GM18867 (cell line): Measurements from ENCODE around the gene OR4D1.
"Not testable (repeated sequence)": the region's sequence is repeated elsewhere in the genome, so short reads cannot be mapped to it uniquely, and the experiment has no call there.

Source experiments
- ATAC-seq: cut with Tn5 transposase; IDR thresholded peaks from one replicate; pipeline ENCODE4 v1.9.1; 2021; ENCODE audit warnings: mild to moderate bottlenecking, moderate library complexity; ENCODE audit not compliant: unreplicated experiment

Gene OR4D1

DNA sequence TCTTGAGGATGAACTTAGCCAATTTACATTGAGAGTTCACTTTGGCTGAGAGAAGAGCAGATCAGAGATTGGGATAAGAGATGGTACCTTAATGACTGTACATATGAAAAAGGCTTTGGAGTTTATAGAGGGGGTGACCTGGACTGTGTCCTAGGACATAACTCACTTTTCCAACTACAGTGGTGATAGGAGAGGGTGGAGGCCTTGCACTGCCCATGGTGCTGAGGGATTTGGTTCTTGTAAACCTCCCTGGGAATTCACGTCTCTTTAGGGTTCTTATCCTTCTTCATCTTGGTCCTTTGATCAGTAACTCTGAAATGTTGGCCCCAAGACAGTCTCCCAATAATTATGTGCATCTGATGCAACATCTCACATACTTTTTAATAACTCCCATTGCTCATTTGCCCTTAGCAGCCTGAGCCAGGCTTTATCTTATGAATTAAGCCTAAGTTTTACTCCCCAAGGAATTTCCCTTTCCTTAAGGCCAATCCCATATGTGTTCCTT is at the start of gene OR4D1:
Gene OR4D1, plus strand, starts transcription at position 455 of the 505 bp plus-strand sequence. CDS start 6,770 bp downstream, outside the sequence.
- no peak for ATAC-seq

DNA sequence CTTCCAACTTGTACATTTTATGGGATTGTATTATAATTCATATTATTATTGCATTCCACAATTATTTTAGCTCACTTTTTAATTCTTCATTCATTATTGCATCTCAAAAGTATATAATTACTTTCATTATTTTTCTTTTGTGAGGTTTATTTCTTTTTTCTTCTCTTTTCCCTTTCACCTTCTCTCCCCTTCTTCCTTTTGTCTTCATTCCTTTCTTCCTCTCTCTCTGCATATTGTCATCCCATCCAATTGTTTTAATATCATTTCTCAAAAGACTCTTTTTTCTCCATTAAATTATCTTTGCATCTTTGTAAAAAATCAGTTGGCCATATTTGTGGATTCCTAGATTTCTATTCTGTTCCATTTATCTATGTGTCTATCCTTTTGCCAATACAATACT is 47.7 kb upstream of the OR4D1 start:
- ATAC-seq, result no peak

DNA sequence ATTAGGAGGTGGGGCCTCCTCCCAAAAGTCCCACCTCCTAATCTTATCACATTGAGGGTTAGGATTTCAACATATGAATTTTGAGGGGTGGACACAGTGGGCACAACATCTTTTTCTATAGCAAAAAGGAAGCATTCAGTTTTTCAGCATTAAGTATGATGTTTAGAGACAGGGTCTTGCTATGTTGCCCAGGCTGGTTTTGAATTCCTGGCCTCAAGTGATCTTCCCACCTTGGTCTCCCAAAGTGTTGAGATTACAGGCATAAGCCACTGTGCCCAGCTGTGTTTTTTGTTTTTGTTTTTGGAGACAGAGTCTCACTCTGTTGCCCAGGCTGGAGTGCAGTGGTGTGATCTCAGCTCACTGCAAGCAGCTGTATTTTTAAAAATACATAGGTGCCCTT is 46.3 kb upstream of the OR4D1 start:
- ATAC-seq, result not testable (repeated sequence)

DNA sequence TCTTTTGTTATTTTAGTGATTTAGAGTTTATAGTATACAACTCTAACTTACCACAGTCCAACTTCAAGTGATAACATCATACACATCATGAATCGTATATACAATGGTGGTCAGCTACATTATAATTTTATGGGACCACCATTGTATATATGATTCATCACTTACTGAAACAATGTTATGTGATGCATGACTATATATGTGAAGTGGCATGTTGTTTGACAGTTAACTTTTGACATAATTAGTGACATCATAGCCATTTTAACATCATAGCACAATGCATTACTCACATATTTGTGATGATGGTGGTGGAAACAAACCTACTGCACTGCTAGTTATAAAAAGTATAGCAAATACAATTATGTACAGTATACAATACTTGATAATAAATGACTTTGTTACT is 43.1 kb upstream of the OR4D1 start:
- ATAC-seq, result no peak

DNA sequence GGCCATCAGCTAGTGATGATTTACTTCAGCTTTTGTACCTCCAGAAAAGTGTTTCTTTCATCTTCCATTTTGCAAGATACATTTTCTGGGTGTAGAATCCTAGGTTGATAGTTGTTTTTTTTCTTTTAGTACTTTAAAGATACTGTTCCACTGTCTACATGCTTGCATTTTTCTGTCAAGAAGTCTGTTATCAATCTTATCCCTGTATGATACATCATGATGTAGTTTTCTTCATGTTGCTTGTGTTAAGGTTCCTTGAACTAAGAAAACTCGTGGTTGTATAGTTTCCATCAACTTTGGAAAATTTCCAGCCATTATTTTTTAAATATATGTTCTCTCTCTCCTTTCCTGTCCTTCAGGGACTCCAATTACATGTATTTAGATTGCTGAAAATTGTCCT is 40.9 kb upstream of the OR4D1 start:
- ATAC-seq, result no peak

DNA sequence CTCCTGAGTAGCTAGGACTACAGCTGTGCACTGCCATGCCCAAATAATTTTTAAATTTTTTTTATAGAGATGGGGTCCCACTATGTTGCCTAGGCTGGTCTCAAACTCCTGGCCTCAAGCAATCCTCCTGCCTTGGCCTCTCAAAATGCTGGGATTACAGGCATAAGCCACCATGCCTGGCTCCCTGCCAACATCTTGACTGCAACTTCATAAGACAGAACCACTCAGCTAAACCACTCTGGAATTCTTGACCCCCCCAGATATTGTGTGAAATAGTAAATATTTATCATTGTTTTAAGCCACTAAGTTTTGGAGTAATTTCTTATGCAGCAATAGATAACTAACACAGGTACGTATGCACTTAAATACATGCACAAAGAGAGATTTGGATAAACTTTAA is 39.0 kb upstream of the OR4D1 start:
- ATAC-seq, result no peak

DNA sequence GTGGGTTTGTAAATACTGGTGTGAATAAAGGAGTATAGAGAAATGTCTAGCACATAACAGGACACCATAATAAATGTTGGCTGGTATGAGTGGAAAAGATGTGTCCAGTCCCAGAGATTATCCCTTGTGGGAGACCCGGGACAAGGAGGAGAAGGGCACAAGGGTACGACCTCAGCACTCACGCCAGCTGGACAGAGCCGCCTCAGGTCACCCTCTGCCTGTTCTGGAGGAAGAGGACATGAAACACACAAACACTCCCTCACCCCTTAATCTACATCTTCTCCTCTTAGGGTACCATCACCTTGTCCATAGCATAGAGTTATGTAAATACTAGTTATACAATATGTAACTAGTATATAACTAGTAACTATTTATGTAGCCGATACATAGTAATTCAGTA is 38.2 kb upstream of the OR4D1 start:
- no peak for ATAC-seq

DNA sequence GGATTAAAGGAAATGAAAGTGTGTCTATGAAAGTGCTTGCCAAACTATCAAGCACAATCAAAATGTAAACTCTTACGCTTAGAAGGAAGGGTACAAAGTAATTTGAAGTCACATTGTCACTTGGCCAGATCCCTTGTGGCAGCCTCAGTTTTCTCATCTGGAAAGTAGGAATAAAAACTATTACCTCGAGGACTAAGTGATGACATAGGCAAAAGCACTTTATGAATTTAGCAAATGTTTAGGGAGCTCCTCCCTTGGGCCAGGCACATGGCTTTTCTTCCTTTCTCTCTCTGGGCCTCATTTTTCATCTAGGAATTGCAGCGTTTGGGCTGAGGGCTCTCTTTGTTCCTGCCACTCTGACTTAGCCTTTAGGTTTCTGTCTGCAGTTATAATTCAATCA is 36.5 kb upstream of the OR4D1 start:
- ATAC-seq, result no peak

DNA sequence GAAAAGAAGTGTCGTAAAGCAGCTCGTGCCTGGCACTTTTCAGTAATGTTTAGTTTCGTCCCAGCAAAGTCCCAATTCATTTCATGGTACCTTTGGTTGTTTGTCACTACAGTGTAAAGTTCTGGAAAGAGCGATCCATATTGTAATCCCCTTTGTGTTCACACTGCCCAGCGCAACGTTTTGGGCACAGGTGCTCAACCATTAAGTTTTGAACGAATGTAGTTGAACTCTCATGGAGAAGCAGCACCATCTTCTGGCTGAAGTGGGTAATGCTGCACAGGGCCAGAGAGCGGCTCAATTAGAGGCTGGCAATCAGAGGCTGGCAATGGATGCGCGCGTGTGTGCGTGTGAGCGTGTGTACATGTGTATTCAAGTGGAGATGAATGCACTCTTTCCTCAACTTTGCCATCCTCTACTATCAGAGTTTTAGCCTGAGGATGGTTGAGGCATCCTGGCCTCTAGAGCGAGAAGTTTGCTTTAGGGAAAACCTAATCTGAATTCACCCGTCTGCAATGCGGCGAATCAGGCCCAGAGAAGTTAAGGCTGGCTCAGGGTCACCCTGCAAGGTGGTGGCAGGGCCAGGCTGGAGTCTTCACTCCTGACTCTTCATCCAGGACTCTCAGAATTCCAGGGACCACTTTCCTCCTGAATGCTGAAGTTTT is 35.1 kb upstream of the OR4D1 start:
- ATAC-seq, result no peak

DNA sequence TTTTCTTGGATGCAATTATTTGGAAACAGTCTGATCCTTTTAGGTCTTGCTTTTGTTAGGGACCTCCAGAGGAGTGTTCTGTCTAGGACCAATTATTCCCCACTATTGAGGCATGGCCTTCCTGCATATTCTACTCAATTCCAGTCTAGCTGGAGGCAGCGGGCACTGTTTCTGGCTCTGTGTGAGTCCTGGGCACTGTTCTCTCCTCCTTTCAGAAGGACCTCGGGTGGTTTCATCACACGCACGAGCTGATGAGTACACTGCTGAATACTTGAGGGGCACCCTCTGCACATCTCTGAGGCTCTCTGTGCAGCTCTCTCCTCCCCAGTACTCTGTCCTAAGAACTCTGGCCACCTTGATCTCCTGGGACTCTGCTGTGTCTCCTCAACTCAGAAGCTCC is 34.2 kb upstream of the OR4D1 start:
- ATAC-seq, result no peak

DNA sequence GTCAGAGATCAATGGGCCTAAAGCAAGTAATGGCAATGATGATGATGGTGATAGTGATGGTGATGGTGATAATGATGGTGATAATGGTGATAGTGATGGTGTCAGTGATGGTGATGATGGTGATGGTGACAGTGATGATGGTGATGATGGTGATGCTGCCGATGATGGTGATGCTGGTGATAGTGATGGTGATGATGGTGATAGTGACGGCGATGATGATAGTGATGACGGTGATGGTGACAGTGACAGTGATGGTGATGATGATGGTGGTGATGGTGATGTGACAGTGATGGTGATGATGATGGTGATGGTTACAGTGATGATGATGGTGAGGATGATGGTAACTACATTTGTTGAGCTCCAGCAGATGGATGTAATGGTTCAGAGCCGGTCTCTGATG is 30.8 kb upstream of the OR4D1 start:
- ATAC-seq, result no peak

DNA sequence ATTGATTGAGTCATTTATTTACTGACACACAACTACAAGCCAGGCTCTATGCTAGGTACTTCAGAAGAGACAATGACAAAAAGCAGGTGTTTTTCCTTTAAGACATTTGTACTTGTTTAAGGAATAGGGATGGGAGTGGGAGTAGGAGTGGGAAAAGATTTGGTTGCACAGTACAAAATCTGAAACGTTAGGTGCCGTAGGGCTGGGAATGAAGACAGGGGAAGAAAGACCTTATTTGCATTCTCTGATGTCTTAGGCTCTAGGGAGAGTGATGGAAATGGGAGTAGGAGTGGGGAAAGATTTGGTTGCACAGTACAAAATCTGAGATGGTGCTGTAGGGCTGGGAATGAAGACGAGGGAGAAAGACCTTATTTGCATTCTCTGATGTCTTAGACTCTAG is 28.7 kb upstream of the OR4D1 start:
- ATAC-seq, result no peak

DNA sequence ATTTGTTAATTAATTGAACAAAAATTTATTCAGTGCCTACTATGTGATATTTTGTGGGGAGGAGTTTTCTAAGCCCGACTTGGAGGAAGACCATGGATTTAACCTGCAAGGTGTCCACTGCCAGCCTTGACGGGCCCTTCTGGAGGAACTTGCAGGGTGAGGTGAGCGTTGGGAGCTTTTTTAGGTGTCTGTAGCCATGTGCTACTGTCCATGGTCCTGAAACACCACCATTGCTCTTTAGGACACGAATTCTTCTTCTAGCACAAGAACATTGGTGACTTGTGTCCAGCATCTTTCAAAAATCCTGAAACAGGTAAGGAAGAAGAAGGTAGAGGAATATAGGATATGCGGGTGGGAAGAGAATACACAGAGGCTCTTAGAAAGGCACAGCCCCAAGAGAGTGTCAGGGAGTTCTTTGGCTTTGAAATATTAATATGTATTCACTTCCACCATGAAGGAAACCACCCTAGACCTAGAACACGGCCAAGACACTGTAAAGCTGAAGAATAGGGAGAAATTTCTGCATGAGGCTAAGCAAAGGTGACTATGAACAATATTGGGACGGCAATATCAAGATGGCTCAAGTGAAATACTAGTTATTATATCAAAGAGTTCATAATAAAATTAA is 27.9 kb upstream of the OR4D1 start:
- no peak for ATAC-seq

DNA sequence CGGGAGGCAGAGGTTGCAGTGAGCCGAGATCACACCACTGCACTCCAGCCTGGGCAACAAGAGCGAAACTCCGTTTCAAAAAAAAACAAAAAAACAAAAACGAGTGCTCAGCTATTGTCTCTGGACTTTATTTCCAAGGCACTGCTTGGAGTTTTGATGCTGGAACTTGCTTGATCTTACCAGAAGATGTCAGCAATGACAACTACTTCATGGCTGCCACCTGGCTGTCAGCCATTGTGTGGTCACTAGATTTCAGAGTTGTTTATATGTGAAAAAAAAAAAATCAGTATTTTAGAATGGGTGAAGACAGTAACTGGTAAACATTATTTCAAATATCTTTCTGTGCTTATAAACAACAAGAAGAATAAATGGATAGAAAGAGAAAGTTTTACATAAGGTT is 26.3 kb upstream of the OR4D1 start:
- no peak for ATAC-seq

DNA sequence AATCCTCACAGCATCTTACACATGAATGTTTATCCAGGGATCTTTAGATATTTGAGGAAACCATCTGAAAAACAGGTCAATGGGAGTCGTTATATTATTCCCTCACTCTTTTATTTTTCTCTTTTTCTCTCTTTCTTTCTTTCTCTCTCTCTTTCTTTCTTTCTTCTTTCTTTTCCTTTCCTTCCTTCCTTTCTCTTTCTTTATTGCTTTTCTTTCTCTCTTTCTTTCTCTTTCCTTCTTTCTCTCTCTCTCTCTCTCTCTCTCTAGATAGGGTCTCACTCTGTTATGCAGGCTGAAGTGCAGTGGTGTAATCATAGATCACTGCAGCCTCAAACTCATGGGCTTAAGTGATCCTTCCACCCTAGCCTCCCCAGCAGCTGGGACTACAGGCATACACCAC is 20.3 kb upstream of the OR4D1 start:
- no peak for ATAC-seq

DNA sequence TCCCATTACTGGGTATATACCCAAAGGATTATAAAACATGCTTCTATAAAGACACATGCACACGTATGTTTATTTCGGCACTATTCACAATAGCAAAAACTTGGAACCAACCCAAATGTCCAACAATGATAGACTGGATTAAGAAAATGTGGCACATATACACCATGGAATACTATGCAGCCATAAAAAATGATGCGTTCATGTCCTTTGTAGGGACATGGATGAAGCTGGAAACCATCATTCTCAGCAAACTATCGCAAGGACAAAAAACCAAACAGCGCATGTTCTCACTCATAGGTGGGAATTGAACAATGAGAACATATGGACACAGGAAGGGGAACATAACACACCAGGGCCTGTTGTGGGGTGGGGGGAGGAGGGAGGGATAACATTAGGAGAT is 15.5 kb upstream of the OR4D1 start:
- not testable (repeated sequence) for ATAC-seq

DNA sequence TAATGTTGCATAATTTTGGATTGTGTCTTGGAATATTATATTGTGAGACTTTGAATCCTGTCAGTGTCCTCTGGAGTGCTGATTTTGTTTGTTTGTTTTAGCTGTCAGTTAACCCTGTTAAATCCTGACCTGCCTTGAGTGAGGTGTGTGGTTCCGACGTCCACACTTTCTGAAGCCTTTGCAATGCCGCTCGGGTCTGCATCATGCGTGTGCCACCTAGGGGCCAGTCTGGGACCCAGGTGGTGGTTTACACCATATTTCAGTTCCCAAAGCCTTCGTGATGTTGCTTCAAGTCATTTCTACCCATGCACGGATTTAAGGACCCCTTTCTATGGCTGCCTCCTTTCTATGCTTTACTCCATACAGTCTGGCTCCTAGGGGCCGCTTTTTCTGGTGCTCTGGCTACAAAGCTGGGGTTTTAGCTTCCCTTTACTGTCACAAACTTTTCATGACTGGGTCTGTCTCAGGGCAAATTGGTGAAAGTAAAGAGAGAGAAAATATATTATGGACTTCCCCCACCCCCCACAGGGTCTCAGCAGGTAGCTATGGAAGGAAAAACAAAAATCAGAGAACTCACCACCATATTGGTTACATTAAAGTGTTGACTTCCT is 11.4 kb upstream of the OR4D1 start:
- ATAC-seq, result no peak

DNA sequence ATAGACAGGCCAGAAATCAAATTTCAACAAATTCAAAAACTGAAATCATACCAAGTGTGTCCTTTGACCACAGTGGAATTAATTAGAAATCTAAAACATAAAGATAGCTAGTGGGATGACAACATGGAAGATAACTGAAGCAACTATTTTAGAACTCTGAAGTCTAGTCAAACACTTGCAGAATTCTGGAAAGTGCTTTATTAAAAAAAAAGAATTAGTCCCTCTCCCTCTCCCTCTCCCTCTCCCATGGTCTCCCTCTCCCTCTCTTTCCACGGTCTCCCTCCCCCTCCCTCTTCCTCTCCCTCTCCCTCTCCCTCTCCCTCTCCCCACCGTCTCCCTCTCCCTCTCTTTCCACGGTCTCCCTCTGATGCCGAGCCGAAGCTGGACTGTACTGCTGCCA is 6.7 kb upstream of the OR4D1 start:
- no peak for ATAC-seq

DNA sequence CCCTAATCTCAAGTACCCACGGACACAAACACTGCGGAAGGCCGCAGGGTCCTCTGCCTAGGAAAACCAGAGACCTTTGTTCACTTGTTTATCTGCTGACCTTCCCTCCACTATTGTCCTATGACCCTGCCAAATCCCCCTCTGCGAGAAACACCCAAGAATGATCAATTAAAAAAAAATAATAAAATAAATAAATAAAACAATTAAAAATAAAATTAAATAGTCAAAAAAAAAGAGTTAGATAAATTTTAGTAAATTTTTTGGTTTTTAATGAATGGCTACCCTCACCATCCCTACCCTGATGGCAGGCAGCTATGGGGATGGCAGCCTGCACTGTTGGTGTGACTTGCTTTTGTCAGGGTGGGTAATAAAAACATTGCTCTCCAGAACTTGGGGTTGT is 4.8 kb upstream of the OR4D1 start:
- not testable (repeated sequence) for ATAC-seq

DNA sequence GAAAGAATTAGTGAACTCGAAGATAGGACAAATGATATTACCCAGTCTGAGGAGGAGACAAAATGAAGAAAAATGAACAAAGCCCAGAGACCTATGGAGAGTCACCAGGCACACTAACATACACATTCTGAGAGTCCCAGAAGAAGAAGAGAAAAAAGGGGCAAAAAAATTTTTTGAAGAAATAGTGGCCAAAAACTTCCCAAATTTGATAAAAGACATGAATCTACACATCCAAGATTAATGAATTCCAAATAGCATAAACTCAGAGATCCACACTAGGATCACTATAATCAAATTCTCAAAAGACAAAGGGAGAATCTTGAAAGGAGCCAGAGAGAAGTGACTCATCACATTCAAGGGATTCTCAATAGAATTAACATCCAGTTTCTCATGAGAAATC is 3.4 kb upstream of the OR4D1 start:
- no peak for ATAC-seq

DNA sequence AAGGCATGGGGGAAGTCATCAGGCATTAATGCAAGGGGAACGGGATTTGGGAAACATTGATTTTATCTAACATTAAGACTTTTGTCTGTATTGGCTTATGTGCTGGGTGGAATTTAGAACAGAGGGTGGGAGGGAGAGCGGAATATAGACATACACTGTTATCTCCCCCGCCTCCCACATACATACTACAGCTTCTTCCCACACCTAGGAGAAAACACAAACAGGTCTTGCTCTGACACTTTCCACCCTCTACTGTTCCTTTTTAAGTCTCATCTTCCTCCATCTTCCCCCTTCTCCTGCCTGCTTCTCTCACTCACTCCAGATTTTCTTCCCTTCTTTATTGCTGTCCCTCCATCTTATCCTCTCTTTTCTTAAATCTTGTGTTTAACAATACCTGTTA is 425 bp downstream of the OR4D1 start:
- ATAC-seq, result no peak

DNA sequence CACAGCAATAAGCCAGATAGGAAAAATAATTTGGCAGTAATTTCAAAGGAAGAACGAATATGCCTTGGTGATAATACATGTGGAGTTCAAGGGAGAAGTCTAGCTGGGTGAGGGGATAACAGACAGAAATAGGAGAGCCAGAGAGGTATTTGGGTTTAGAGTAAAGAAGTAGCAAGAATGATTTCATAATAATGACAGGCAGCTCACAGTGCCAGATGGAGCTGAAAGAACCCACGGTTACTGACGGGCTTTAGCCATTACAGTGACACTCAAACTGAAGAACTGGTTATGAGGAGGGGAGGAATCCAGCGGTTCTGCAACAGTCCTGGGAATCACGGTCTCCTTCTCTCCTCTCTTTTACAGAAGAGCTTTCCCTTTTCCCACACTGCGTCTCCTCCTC is 2.2 kb downstream of the OR4D1 start:
- no peak for ATAC-seq
